Measurements from ENCODE around the gene CYP46A1.

CYP46A1 gene

GRCh38 chr14:99716850-99717681 lies 33.0 kb downstream of the CYP46A1 start:
- DNase-seq (ENCODE audit: low read depth, low spot score), result no peak
- no peak overlapping the region for H3K4me3 ChIP-seq (ENCODE audit: low read depth, low read length)
- no peak for TF ChIP-seq CTCF (IDR thresholded peaks at IDR 0.05; ENCODE audit: low read depth, low read length)
- in situ Hi-C loops (cut with HindIII; ENCODE audit: low sequenced_read_pairs), result no loop called here

GRCh38 chr14:99717682-99718013 lies 33.5 kb downstream of the CYP46A1 start:
- no peak for TF ChIP-seq CTCF (IDR thresholded peaks at IDR 0.05; ENCODE audit: low read depth, low read length)
- no peak for DNase-seq (ENCODE audit: low read depth, low spot score)
- in situ Hi-C loops (cut with HindIII; ENCODE audit: low sequenced_read_pairs), result no loop called here
- no peak overlapping the region for H3K4me3 ChIP-seq (ENCODE audit: low read depth, low read length)

GRCh38 chr14:99718031-99718810 lies 34.1 kb downstream of the CYP46A1 start:
- H3K4me3 ChIP-seq (ENCODE audit: low read depth, low read length), result no peak overlapping the region
- in situ Hi-C loops (cut with HindIII; ENCODE audit: low sequenced_read_pairs), result no loop called here
- TF ChIP-seq CTCF (IDR thresholded peaks at IDR 0.05; ENCODE audit: low read depth, low read length), result no peak
- no peak for DNase-seq (ENCODE audit: low read depth, low spot score)

GRCh38 chr14:99718811-99719192 lies 34.7 kb downstream of the CYP46A1 start:
- no peak for TF ChIP-seq CTCF (IDR thresholded peaks at IDR 0.05; ENCODE audit: low read depth, low read length)
- H3K4me3 ChIP-seq (ENCODE audit: low read depth, low read length), result no peak overlapping the region
- no peak for DNase-seq (ENCODE audit: low read depth, low spot score)
- in situ Hi-C loops (cut with HindIII; ENCODE audit: low sequenced_read_pairs), result no loop called here

- in situ Hi-C loops (cut with HindIII; ENCODE audit: low sequenced_read_pairs), result no loop called here
- no peak overlapping the region for H3K4me3 ChIP-seq (ENCODE audit: low read depth, low read length)
- no peak for TF ChIP-seq CTCF (IDR thresholded peaks at IDR 0.05; ENCODE audit: low read depth, low read length)
- DNase-seq (ENCODE audit: low read depth, low spot score), result no peak
Observed at GRCh38 chr14:99720941-99721791, 37.1 kb downstream of the CYP46A1 start.

- H3K4me3 ChIP-seq (ENCODE audit: low read depth, low read length), result no peak overlapping the region
- no peak for TF ChIP-seq CTCF (IDR thresholded peaks at IDR 0.05; ENCODE audit: low read depth, low read length)
- in situ Hi-C loops (cut with HindIII; ENCODE audit: low sequenced_read_pairs), result no loop called here
- no peak for DNase-seq (ENCODE audit: low read depth, low spot score)
Observed at GRCh38 chr14:99721792-99722516, 37.9 kb downstream of the CYP46A1 start.
